ENCODE data around the gene GLI3. TPM values are rescaled to one million over a fixed set of nuclear protein-coding genes. Genes with fewer than 3 reads are reported as not detected.

The GLI3 gene
- total RNA-seq, 2 donors from 2014 or later: 3.4 to 6.6 TPM

DNA sequence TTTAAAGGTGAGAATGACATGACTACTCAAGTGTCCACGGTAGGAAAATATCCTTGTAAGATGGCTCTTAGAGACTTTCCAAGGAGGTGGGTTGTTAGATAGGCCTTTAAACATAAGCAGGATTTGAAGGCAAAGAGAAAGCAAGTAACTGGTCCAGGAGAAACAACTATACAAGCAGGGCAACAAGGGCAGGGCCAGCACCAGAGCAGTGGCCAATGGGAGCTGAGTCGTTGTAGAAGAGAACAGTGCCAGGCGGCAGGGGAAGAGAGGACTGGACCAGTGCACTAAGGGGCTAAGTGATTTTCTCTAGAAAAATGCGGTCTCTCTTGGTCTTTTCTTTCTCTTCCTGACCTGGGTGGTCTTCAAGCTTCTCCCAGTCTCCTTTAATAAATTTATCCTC lies 94.9 kb downstream of the GLI3 start:
- H3K36me3 ChIP-seq: no peaks in the 10 kb centered on the region
- no peaks in the 10 kb centered on the region for H3K9me3 ChIP-seq
- H3K4me3 ChIP-seq: no peak overlapping the region
- TF ChIP-seq, protein P1, sequence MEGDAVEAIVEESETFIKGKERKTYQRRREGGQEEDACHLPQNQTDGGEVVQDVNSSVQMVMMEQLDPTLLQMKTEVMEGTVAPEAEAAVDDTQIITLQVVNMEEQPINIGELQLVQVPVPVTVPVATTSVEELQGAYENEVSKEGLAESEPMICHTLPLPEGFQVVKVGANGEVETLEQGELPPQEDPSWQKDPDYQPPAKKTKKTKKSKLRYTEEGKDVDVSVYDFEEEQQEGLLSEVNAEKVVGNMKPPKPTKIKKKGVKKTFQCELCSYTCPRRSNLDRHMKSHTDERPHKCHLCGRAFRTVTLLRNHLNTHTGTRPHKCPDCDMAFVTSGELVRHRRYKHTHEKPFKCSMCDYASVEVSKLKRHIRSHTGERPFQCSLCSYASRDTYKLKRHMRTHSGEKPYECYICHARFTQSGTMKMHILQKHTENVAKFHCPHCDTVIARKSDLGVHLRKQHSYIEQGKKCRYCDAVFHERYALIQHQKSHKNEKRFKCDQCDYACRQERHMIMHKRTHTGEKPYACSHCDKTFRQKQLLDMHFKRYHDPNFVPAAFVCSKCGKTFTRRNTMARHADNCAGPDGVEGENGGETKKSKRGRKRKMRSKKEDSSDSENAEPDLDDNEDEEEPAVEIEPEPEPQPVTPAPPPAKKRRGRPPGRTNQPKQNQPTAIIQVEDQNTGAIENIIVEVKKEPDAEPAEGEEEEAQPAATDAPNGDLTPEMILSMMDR (IDR thresholded peaks at IDR 0.05): no peak
- no peak for ATAC-seq (ENCODE audit: insufficient number of reproducible peaks, low FRiP score, low read depth)
- peaks cover 4 to 41% of the 10 kb centered on the region in 2 donors for H3K4me1 ChIP-seq (ENCODE audit: control insufficient read depth in 1 of 2, low read depth in 2 of 2)
- no peaks in the 10 kb centered on the region for H3K27me3 ChIP-seq (replicated peaks; ENCODE audit: insufficient read depth)
- H3K27ac ChIP-seq: no peak overlapping the region
- DNase-seq (ENCODE audit: low spot score): no peak

DNA sequence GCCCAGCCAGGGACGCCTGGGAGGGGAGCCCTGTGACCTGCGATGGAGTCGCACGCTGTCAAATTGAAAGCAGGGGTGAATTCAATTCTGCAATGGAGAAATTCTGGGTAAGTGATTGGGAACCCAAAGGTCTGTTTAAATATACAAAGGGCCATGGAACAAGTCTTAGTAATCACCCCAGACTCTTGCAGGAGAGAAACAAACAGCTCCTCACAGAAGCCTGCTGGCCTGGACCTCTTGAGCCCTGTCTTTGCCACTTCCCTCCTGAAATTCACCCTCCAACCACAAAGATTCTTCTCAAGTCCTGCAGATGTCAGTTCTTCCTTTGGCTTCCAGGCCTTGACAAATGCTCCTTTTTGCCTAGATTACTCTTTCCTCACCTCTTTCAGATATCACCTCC lies 97.3 kb downstream of the GLI3 start:
- ATAC-seq (ENCODE audit: insufficient number of reproducible peaks, low FRiP score, low read depth) (no peak), DNase-seq (ENCODE audit: low spot score) (no peak)
- Histone ChIP-seq H3K4me3 (no peak overlapping the region), H3K36me3 (no peaks in the 10 kb centered on the region), H3K9me3 (no peaks in the 10 kb centered on the region), H3K27me3 (replicated peaks; ENCODE audit: insufficient read depth) (no peaks in the 10 kb centered on the region), H3K27ac (no peak overlapping the region), H3K4me1 (ENCODE audit: control insufficient read depth in 1 of 2, low read depth in 2 of 2) (peaks cover 4 to 40% of the 10 kb centered on the region in 2 donors)
- TF ChIP-seq, protein P1 (IDR thresholded peaks at IDR 0.05): no peak

DNA sequence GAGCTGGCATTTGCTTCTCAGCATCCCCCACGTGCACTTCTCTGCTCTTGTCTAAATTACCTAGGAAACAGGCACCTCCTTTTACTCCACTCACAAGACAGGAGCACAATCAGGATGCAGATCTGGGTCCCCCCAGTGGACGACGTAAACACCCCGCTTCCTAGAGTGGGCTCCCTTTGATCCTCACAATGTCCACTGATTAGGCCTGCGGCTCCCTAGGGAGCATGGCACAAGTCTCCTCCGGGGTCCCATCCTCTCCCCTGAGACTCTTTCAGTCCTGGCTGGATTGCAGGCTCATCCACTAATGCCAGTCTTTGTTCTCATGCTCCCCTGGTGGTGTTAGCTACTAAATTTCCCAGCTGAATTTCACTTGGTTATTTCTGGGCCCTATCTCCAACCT lies 98.3 kb downstream of the GLI3 start:
- ATAC-seq (ENCODE audit: insufficient number of reproducible peaks, low FRiP score, low read depth): no peak
- TF ChIP-seq, protein P1 (IDR thresholded peaks at IDR 0.05): no peak
- H3K27ac ChIP-seq: no peak overlapping the region
- H3K4me3 ChIP-seq: no peak overlapping the region
- no peaks in the 10 kb centered on the region for H3K9me3 ChIP-seq
- no peaks in the 10 kb centered on the region for H3K27me3 ChIP-seq (replicated peaks; ENCODE audit: insufficient read depth)
- peaks cover 4 to 30% of the 10 kb centered on the region in 2 donors for H3K4me1 ChIP-seq (ENCODE audit: control insufficient read depth in 1 of 2, low read depth in 2 of 2)
- DNase-seq (ENCODE audit: low spot score): no peak
- no peaks in the 10 kb centered on the region for H3K36me3 ChIP-seq

DNA sequence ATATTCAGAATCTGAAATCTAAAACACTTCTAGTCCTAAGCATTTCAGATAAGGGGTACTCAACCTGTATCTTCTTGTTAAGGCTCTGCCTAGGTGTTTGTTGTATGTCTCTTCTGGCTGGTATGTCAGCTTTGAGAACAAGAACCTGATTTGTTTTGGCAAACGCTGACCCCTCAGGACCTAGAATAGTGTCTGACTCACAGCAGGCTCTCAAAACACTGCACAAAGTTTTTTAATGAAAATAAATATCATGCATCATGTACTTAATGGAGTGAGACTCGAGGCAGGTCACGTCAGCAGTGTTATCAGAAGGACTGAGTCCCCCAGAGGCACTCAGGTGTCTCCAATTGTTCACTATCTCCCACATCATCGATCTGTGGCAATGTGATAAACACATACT lies 99.1 kb downstream of the GLI3 start:
- no peaks in the 10 kb centered on the region for H3K27me3 ChIP-seq (replicated peaks; ENCODE audit: insufficient read depth)
- H3K36me3 ChIP-seq: no peaks in the 10 kb centered on the region
- H3K4me3 ChIP-seq: no peak overlapping the region
- DNase-seq (ENCODE audit: low spot score) (no peak), ATAC-seq (ENCODE audit: insufficient number of reproducible peaks, low FRiP score, low read depth) (no peak)
- peaks cover 7 to 29% of the 10 kb centered on the region in 2 donors for H3K4me1 ChIP-seq (ENCODE audit: control insufficient read depth in 1 of 2, low read depth in 2 of 2)
- no peaks in the 10 kb centered on the region for H3K9me3 ChIP-seq
- H3K27ac ChIP-seq: no peak overlapping the region
- TF ChIP-seq, protein P1 (IDR thresholded peaks at IDR 0.05): no peak

DNA sequence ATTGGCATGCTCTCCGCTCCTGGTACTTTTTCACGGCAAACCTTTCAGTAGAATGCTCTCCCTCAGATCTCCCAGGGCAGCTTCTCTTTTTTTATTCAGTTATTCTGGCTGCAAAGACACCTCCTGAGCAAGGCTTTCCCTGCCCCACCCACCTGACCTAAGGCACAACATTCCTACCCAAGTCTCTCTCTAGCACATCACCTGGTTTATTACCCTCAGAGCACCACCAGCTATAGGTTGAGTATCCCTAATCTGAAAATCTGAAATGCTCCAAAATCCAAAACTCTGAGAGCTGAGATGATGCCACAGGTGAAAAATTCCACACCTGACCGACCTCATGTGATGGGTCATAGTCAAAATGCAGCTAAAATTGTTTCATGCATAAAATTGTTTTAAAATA lies 99.6 kb downstream of the GLI3 start:
- ATAC-seq (ENCODE audit: insufficient number of reproducible peaks, low FRiP score, low read depth): no peak
- H3K4me1 ChIP-seq (ENCODE audit: control insufficient read depth in 1 of 2, low read depth in 2 of 2): peaks cover 7 to 33% of the 10 kb centered on the region in 2 donors
- TF ChIP-seq, protein P1 (IDR thresholded peaks at IDR 0.05): no peak
- H3K36me3 ChIP-seq: no peaks in the 10 kb centered on the region
- no peak overlapping the region for H3K4me3 ChIP-seq
- H3K9me3 ChIP-seq: no peaks in the 10 kb centered on the region
- H3K27ac ChIP-seq: no peak overlapping the region
- DNase-seq (ENCODE audit: low spot score): no peak
- no peaks in the 10 kb centered on the region for H3K27me3 ChIP-seq (replicated peaks; ENCODE audit: insufficient read depth)

Measured in thoracic aorta (tissue), 2 donors.